Choroid plexus epithelial cell (primary cell): ENCODE results near the gene TNFAIP6.

Experiments used
- DNase-seq: peaks from one replicate; pipeline ENCODE4 v3.0.0-alpha.2; 2010; ENCODE audit warnings: low read depth
- H3K4me3 ChIP-seq: 2 replicates; pipeline ENCODE4 v1.5.1; 2011; ENCODE audit warnings: low read depth, mild to moderate bottlenecking, control low read depth, low read length, moderate library complexity
- CTCF ChIP-seq: conservative IDR thresholded peaks from 2 replicates; pipeline ENCODE4 v1.5.1; 2011; ENCODE audit warnings: low read depth, mild to moderate bottlenecking, control low read depth, inconsistent platforms, low read length, moderate library complexity

The TNFAIP6 gene

GRCh38 chr2:151422917-151423439, 65.6 kb downstream of the TNFAIP6 start:
- DNase-seq = no peak
- TF ChIP-seq CTCF = no peak

GRCh38 chr2:151423760-151424159, 66.4 kb downstream of the TNFAIP6 start:
- no peak overlapping the region for H3K4me3 ChIP-seq
- no peak for DNase-seq
- no peak for TF ChIP-seq CTCF

More at GRCh38 chr2:151422917-151423439, 65.6 kb downstream of the TNFAIP6 start:
- H3K4me3 ChIP-seq = no peak overlapping the region
